Tibial nerve (tissue), 4 donors: ENCODE results near the gene ARPC2.

Experiments
- CTCF ChIP-seq, 5 experiments: fragments of 200-600 bp in 3 of 5; fragments of 450-650 bp in 2 of 5; sonication (generic) in 3 of 5; IDR thresholded peaks; one replicate each; pipeline ENCODE4 v1.5.1; 2016 to 2019; ENCODE audit warnings: antibody characterized with exemption in 5 of 5, mild to moderate bottlenecking in 3 of 5, moderate library complexity in 2 of 5
- EP300 ChIP-seq, 2 donors: sonication (generic); formaldehyde crosslinking; IDR thresholded peaks; one replicate each; pipeline ENCODE4 v1.6.1; 2017; ENCODE audit warnings: antibody characterized with exemption in 2 of 2, mild to moderate bottlenecking in 1 of 2
- POLR2A ChIP-seq, 2 donors: fragments of 450-650 bp; IDR thresholded peaks; one replicate each; pipeline ENCODE4 v1.6.1; 2017; ENCODE audit warnings: antibody characterized with exemption in 2 of 2, mild to moderate bottlenecking in 2 of 2, moderate library complexity in 2 of 2

GRCh38 chr2:218180467-218181114, 36.4 kb upstream of the ARPC2 start:
- TF ChIP-seq POLR2A (IDR thresholded peaks at IDR 0.05) (no peak), CTCF (IDR thresholded peaks at IDR 0.05) (no peak), EP300 (IDR thresholded peaks at IDR 0.05) (no peak)
